ENCODE data around the gene SMYD3. TPM values are rescaled to one million over a fixed set of nuclear protein-coding genes. Genes with fewer than 3 reads are reported as not detected.

SMYD3 gene
- total and polyA plus RNA-seq, 2 experiments from 2014 or later = 30.8 to 68.5 TPM

- Histone ChIP-seq H3K4me2 (no peak overlapping the region), H2AFZ (no peak overlapping the region), H3K4me1 (ENCODE audit: insufficient read depth) (peaks cover 36% of the 10 kb centered on the region), H3K9me3 (ENCODE audit: low read depth) (no peaks in the 10 kb centered on the region), H3K27ac (peak overlapping the region; percentile 47), H3K36me3 (replicated peaks; ENCODE audit: insufficient read depth, low read depth) (no peaks in the 10 kb centered on the region), H3K9me2 (replicated peaks; ENCODE audit: insufficient read depth) (no peaks in the 10 kb centered on the region), H4K20me1 (ENCODE audit: insufficient read depth, poor library complexity, severe bottlenecking) (no peaks in the 10 kb centered on the region), H3K27me3 (no peaks in the 10 kb centered on the region), H3K4me3 (no peak overlapping the region), H3K79me2 (no peaks in the 10 kb centered on the region)
- DNase-seq (ENCODE audit: low spot score) = no peak
- 74% methylated on average over 13 of the region's 13 CpGs for WGBS (ENCODE audit: low lambda C conversion rate, missing lambda C conversion rate)
- TF ChIP-seq EZH2phosphoT487 (IDR thresholded peaks at IDR 0.05; ENCODE audit: low read depth, severe bottlenecking, unreplicated experiment) (no peak), CTCF (IDR thresholded peaks at IDR 0.05; ENCODE audit: poor library complexity) (no peak), EZH2 (IDR thresholded peaks at IDR 0.05; ENCODE audit: borderline replicate concordance) (no peak)
These were observed 650.0 kb downstream of the SMYD3 start for GRCh38 chr1:245856944-245857531.

- no peak overlapping the region for H2AFZ ChIP-seq
- H3K27me3 ChIP-seq = no peaks in the 10 kb centered on the region
These were observed 651.0 kb downstream of the SMYD3 start for GRCh38 chr1:245855846-245856730.

GRCh38 chr1:245853291-245853690 lies 653.8 kb downstream of the SMYD3 start:
- no peak for DNase-seq (ENCODE audit: low spot score)
- Histone ChIP-seq H3K9me2 (replicated peaks; ENCODE audit: insufficient read depth) (no peaks in the 10 kb centered on the region), H3K27ac (no peak overlapping the region), H2AFZ (no peak overlapping the region), H3K79me2 (no peaks in the 10 kb centered on the region), H3K4me1 (ENCODE audit: insufficient read depth) (peaks cover 17% of the 10 kb centered on the region), H3K9me3 (ENCODE audit: low read depth) (no peaks in the 10 kb centered on the region), H4K20me1 (ENCODE audit: insufficient read depth, poor library complexity, severe bottlenecking) (no peaks in the 10 kb centered on the region), H3K27me3 (no peaks in the 10 kb centered on the region), H3K4me3 (no peak overlapping the region), H3K36me3 (replicated peaks; ENCODE audit: insufficient read depth, low read depth) (no peaks in the 10 kb centered on the region), H3K4me2 (no peak overlapping the region)
- no peak for TF ChIP-seq CTCF (IDR thresholded peaks at IDR 0.05; ENCODE audit: poor library complexity)
- WGBS (ENCODE audit: low lambda C conversion rate, missing lambda C conversion rate) = over 99% methylated on average over 17 of the region's 17 CpGs

More at GRCh38 chr1:245855846-245856730, 651.0 kb downstream of the SMYD3 start:
- TF ChIP-seq CTCF (IDR thresholded peaks at IDR 0.05; ENCODE audit: poor library complexity) = no peak
- no peak for TF ChIP-seq EZH2 (IDR thresholded peaks at IDR 0.05; ENCODE audit: borderline replicate concordance)
- TF ChIP-seq EZH2phosphoT487 (IDR thresholded peaks at IDR 0.05; ENCODE audit: low read depth, severe bottlenecking, unreplicated experiment) = no peak
- no peak for DNase-seq (ENCODE audit: low spot score)
- Histone ChIP-seq H4K20me1 (ENCODE audit: insufficient read depth, poor library complexity, severe bottlenecking) (no peaks in the 10 kb centered on the region), H3K9me2 (replicated peaks; ENCODE audit: insufficient read depth) (no peaks in the 10 kb centered on the region), H3K4me3 (no peak overlapping the region), H3K36me3 (replicated peaks; ENCODE audit: insufficient read depth, low read depth) (no peaks in the 10 kb centered on the region), H3K9me3 (ENCODE audit: low read depth) (no peaks in the 10 kb centered on the region), H3K27ac (peak overlapping the region; percentile 47), H3K79me2 (no peaks in the 10 kb centered on the region), H3K4me1 (ENCODE audit: insufficient read depth) (peaks cover 30% of the 10 kb centered on the region), H3K4me2 (no peak overlapping the region)
- whole genome bisulfite sequencing (ENCODE audit: low lambda C conversion rate, missing lambda C conversion rate) = 72% methylated on average over 8 of the region's 8 CpGs

Data from hepatocyte (in vitro differentiated cells).